GM12878 (cell line): Measurements from ENCODE around the gene AMELX. TPM values are rescaled to one million over a fixed set of nuclear protein-coding genes. Genes with fewer than 3 reads are reported as not detected.

Experiments
- ATAC-seq: fragments of 200-7000 bp; cut with Tn5 transposase; 3 replicates; pipeline ENCODE4 v1.9.1; 2020; ENCODE audit warnings: mild to moderate bottlenecking, moderate library complexity
- BruUV-seq: library from RNA; stranded (reverse); fragments of 400-500 nt; replicated peaks from 2 replicates; lab custom pipeline; 2021; lab: Mats Ljungman, UMichigan
- CTCF ChIA-PET: fragments of 300-600 bp; sonication (Branson Sonifier 250); formaldehyde crosslinking; extraction: SDS; loops from one replicate; lab custom pipeline; 2021; ENCODE audit warnings: inconsistent platforms; lab: Yijun Ruan, JAX
- POLR2A ChIA-PET: fragments of 350-600 bp; formaldehyde crosslinking; extraction: SDS; loops from one replicate; lab custom pipeline; 2021; ENCODE audit warnings: inconsistent platforms; lab: Charles Lee
- RAD21 ChIA-PET: fragments of 300-600 bp; sonication (Branson Sonifier 250); formaldehyde crosslinking; loops from one replicate; lab custom pipeline; 2023; ENCODE audit warnings: antibody characterized with exemption; ENCODE audit not compliant: unreplicated experiment; lab: Charles Lee
- SMC1A ChIA-PET: fragments of 300-600 bp; sonication (Branson Sonifier 250); formaldehyde crosslinking; loops from one replicate; lab custom pipeline; 2023; ENCODE audit not compliant: unreplicated experiment, uncharacterized antibody; lab: Charles Lee
- DNase-seq: peaks from one replicate; pipeline ENCODE4 v3.0.0-alpha.2; 2011; ENCODE audit warnings: low read depth, low spot score
- FAIRE-seq: peaks from 3 replicates; lab custom pipeline; 2011; peaks lifted over from hg19 to GRCh38; lab: Jason Lieb, UNC
- H2AFZ ChIP-seq: 2 replicates; pipeline ENCODE4 v1.6.0; 2011; ENCODE audit warnings: low read depth, low read length, control low read depth; ENCODE audit not compliant: control insufficient read depth
- H3K27ac ChIP-seq: 2 replicates; pipeline ENCODE4 v1.5.1; 2011; ENCODE audit warnings: control low read depth; ENCODE audit not compliant: control insufficient read depth, insufficient read depth
- H3K27me3 ChIP-seq, 2 experiments: replicated peaks in 1 of 2; 2 replicates each; pipeline versions ENCODE4 v1.6.0 to v1.6.1; 2011; ENCODE audit warnings: low read length in 1 of 2; ENCODE audit not compliant: control insufficient read depth in 2 of 2, insufficient read depth in 2 of 2
- H3K36me3 ChIP-seq, 2 experiments: 2 replicates each; pipeline ENCODE4 v1.5.1; 2011; ENCODE audit warnings: low read length in 1 of 2; ENCODE audit not compliant: control insufficient read depth in 2 of 2, insufficient read depth in 2 of 2
- H3K4me1 ChIP-seq: 2 replicates; pipeline ENCODE4 v1.6.1; 2011; ENCODE audit warnings: mild to moderate bottlenecking, low read length, moderate library complexity, mixed read lengths; ENCODE audit not compliant: control insufficient read depth, insufficient read depth
- H3K4me2 ChIP-seq: 2 replicates; pipeline ENCODE4 v1.6.0; 2011; ENCODE audit warnings: control low read depth; ENCODE audit not compliant: control insufficient read depth, insufficient read depth
- H3K4me3 ChIP-seq: fragments of 200-600 bp; sonication (generic); 2 replicates; pipeline ENCODE4 v1.5.1; 2016
- H3K79me2 ChIP-seq: 2 replicates; pipeline ENCODE4 v1.6.0; 2011; ENCODE audit warnings: low read length; ENCODE audit not compliant: control insufficient read depth, insufficient read depth
- H3K9ac ChIP-seq: 2 replicates; pipeline ENCODE4 v1.8.0; 2011; ENCODE audit warnings: low read length, control low read depth, mixed read lengths; ENCODE audit not compliant: control insufficient read depth, insufficient read depth
- H3K9me3 ChIP-seq: replicated peaks from 3 replicates; pipeline ENCODE4 v1.5.1; 2011; ENCODE audit warnings: mild to moderate bottlenecking, low read length; ENCODE audit not compliant: control insufficient read depth, insufficient read depth
- H4K20me1 ChIP-seq: 2 replicates; pipeline ENCODE4 v1.6.0; 2011; ENCODE audit not compliant: control insufficient read depth, insufficient read depth
- DPF2 ChIP-seq: fragments of 450-650 bp; IDR thresholded peaks from 2 replicates; pipeline ENCODE4 v1.6.1; 2017; ENCODE audit warnings: mild to moderate bottlenecking
- EP300 ChIP-seq, 2 experiments: fragments of 150-350 bp in 1 of 2; IDR thresholded peaks; 2 replicates each; pipeline ENCODE4 v1.6.1; 2011 to 2012; ENCODE audit warnings: low read depth in 2 of 2, low read length in 2 of 2, borderline replicate concordance in 1 of 2, improper control_type of control experiment in 1 of 2, inconsistent platforms in 1 of 2; ENCODE audit not compliant: control insufficient read depth in 1 of 2
- IKZF2 ChIP-seq, 2 experiments: fragments of 450-650 bp; IDR thresholded peaks; 2 replicates each; pipeline ENCODE4 v1.6.1; 2017; ENCODE audit warnings: mild to moderate bottlenecking in 2 of 2, moderate library complexity in 2 of 2
- IRF4 ChIP-seq: IDR thresholded peaks from 2 replicates; pipeline ENCODE4 v1.6.1; 2011; ENCODE audit warnings: low read depth, low read length
- NRF1 ChIP-seq: conservative IDR thresholded peaks from 2 replicates; pipeline ENCODE4 v1.6.1; 2011; ENCODE audit warnings: mild to moderate bottlenecking, low read depth, low read length, improper control_type of control experiment
- PBX3 ChIP-seq: IDR thresholded peaks from 2 replicates; pipeline ENCODE4 v1.6.1; 2011; ENCODE audit warnings: mild to moderate bottlenecking, low read depth, low read length, moderate library complexity; ENCODE audit not compliant: insufficient replicate concordance
- RAD51 ChIP-seq: fragments of 450-650 bp; IDR thresholded peaks from 2 replicates; pipeline ENCODE4 v1.6.1; 2016; ENCODE audit warnings: moderate library complexity, mild to moderate bottlenecking, inconsistent platforms
- SUZ12 ChIP-seq: fragments of 200-600 bp; sonication (generic); IDR thresholded peaks from one replicate; pipeline ENCODE4 v1.6.1; 2018; ENCODE audit warnings: antibody characterized with exemption, mild to moderate bottlenecking; ENCODE audit not compliant: unreplicated experiment
- TBL1XR1 ChIP-seq: IDR thresholded peaks from 2 replicates; pipeline ENCODE4 v1.6.1; 2012; ENCODE audit warnings: low read depth, low read length, improper control_type of control experiment
- WRNIP1 ChIP-seq: IDR thresholded peaks from 2 replicates; pipeline ENCODE4 v1.6.1; 2011; ENCODE audit warnings: low read depth, low read length, improper control_type of control experiment, borderline replicate concordance
- ZNF207 ChIP-seq: fragments of 450-650 bp; IDR thresholded peaks from 2 replicates; pipeline ENCODE4 v1.6.1; 2014; ENCODE audit warnings: antibody characterized with exemption, mild to moderate bottlenecking, borderline replicate concordance
- ZZZ3 ChIP-seq: IDR thresholded peaks from 2 replicates; pipeline ENCODE4 v1.6.1; 2011; ENCODE audit warnings: low read depth; ENCODE audit not compliant: control insufficient read depth, insufficient read length
- WGBS: methylation state at CpG from one replicate; pipeline ENCODE4 v1.1.6; 2016; ENCODE audit warnings: low lambda C conversion rate; ENCODE audit not compliant: insufficient replicate concordance, insufficient coverage; ENCODE audit errors: missing lambda C conversion rate; 5-methylcytosine and 5-hydroxymethylcytosine counted together
- in situ Hi-C: fragments of 300-500 bp; cut with MboI; formaldehyde crosslinking; loops from 9 replicates; pipeline ENCODE4 v1.14.3; 2018; ENCODE audit warnings: mixed read lengths
- intact Hi-C: fragments of 100-400 bp; cut with micrococcal nuclease; formaldehyde crosslinking; loops from one replicate; pipeline ENCODE4 v1.14.2; 2022; ENCODE audit not compliant: unreplicated experiment
- polyA plus RNA-seq, 11 experiments: library from polyadenylated mRNA; depleted of rRNA in 4 of 11; unstranded in 6 of 11; stranded (reverse) in 5 of 11; fragments of >200 nt; fragmentation: Nextera tagmentation in 4 of 11; fragmentation: Illumina TruSeq in 1 of 11; extraction: Ambion mirVana in 4 of 11; extraction: Trizol in 1 of 11; gene quantifications; 1 replicate in 1 of 11; 2 replicates in 10 of 11; pipeline versions ENCODE4 v1.2.1 to v1.2.3, GENCODE V29; 2011 to 2016; ENCODE audit warnings: inconsistent platforms in 2 of 11, missing spikeins in 2 of 11, low read depth in 1 of 11
- total RNA-seq, 4 experiments: library from RNA; depleted of rRNA in 3 of 4; stranded (reverse); fragments of >200 nt in 3 of 4; fragmentation: Illumina TruSeq in 1 of 4; extraction: Trizol in 1 of 4; gene quantifications; 2 replicates each; pipeline versions ENCODE4 v1.2.1 to v1.2.3, GENCODE V29; 2013 to 2021
- TF ChIP-seq, protein P1 (sequence below): fragments of 450-650 bp; IDR thresholded peaks from 2 replicates; pipeline ENCODE4 v1.6.1; 2014; ENCODE audit warnings: mild to moderate bottlenecking
- TF ChIP-seq, protein P2 (sequence below): fragments of 450-650 bp; IDR thresholded peaks from 2 replicates; pipeline ENCODE4 v1.6.1; 2018; ENCODE audit warnings: borderline replicate concordance, mild to moderate bottlenecking; ENCODE audit not compliant: partially characterized antibody

Gene AMELX
- total and polyA plus RNA-seq, 10 of the 15 experiments (the other 5 are each of a cell fraction or from before 2014, with no cell fraction given), result not detected

DNA sequence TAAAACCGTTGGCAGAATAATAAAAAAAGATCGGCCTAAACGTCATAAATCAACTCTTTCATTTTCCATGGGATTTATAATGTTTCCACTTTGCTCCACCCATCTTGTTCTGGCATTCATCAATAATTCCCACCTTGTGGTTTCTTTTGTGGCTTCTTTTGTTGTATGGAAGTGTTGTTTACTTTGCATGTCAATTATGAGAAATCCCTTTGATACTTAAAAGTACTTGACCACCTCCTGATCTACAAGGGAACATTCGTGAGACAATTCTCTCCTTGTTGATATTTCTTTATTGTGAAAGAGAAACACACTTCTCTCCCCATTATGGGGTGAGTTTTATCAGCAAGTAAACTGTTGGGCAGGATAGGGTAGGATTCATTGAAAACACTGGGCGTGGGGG lies 2.8 kb downstream of the AMELX start:
- ChIA-PET CTCF (no interaction called here), RAD21 (no interaction called here), SMC1A (no interaction called here), POLR2A (no interaction called here)
- no peak for FAIRE-seq
- Histone ChIP-seq H3K4me3 (no peak overlapping the region), H3K27ac (no peak overlapping the region), H3K9ac (no peak overlapping the region), H3K27me3 (no peaks in the 10 kb centered on the region), H3K4me1 (no peaks in the 10 kb centered on the region), H2AFZ (no peak overlapping the region), H4K20me1 (no peaks in the 10 kb centered on the region), H3K4me2 (no peak overlapping the region), H3K36me3 (no peaks in the 10 kb centered on the region), H3K79me2 (no peaks in the 10 kb centered on the region), H3K9me3 (no peaks in the 10 kb centered on the region)
- whole genome bisulfite sequencing, result 29% methylated on average over 5 of the region's 5 CpGs
- ATAC-seq, result no peak
- no peak for TF ChIP-seq IKZF2 (IDR thresholded peaks at IDR 0.05)
- intact Hi-C loops, result no loop called here
- in situ Hi-C loops, result no loop called here
- no peak for DNase-seq
- BruUV-seq, result no TSS peak

DNA sequence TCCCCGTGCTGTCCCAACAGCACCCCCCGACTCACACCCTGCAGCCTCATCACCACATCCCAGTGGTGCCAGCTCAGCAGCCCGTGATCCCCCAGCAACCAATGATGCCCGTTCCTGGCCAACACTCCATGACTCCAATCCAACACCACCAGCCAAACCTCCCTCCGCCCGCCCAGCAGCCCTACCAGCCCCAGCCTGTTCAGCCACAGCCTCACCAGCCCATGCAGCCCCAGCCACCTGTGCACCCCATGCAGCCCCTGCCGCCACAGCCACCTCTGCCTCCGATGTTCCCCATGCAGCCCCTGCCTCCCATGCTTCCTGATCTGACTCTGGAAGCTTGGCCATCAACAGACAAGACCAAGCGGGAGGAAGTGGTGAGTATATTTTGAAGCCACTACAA lies 5.4 kb downstream of the AMELX start:
- BruUV-seq, result no TSS peak
- CTCF ChIA-PET, result no interaction called here
- no peaks in the 10 kb centered on the region for H3K4me1 ChIP-seq
- WGBS, result 21% methylated on average over 9 of the region's 9 CpGs
- TF ChIP-seq, protein P1, sequence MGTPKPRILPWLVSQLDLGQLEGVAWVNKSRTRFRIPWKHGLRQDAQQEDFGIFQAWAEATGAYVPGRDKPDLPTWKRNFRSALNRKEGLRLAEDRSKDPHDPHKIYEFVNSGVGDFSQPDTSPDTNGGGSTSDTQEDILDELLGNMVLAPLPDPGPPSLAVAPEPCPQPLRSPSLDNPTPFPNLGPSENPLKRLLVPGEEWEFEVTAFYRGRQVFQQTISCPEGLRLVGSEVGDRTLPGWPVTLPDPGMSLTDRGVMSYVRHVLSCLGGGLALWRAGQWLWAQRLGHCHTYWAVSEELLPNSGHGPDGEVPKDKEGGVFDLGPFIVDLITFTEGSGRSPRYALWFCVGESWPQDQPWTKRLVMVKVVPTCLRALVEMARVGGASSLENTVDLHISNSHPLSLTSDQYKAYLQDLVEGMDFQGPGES, result no peak
- TF ChIP-seq ZNF207 (no peak), DPF2 (no peak), EP300 (IDR thresholded peaks at IDR 0.05; ENCODE audit: borderline replicate concordance in 1 of 2, control insufficient read depth in 1 of 2, low read depth in 2 of 2, low read length in 2 of 2) (no peak), TBL1XR1 (no peak), SUZ12 (no peak), ZZZ3 (no peak), PBX3 (no peak), NRF1 (no peak), WRNIP1 (no peak), RAD51 (no peak), IRF4 (no peak)
- TF ChIP-seq, protein P2, sequence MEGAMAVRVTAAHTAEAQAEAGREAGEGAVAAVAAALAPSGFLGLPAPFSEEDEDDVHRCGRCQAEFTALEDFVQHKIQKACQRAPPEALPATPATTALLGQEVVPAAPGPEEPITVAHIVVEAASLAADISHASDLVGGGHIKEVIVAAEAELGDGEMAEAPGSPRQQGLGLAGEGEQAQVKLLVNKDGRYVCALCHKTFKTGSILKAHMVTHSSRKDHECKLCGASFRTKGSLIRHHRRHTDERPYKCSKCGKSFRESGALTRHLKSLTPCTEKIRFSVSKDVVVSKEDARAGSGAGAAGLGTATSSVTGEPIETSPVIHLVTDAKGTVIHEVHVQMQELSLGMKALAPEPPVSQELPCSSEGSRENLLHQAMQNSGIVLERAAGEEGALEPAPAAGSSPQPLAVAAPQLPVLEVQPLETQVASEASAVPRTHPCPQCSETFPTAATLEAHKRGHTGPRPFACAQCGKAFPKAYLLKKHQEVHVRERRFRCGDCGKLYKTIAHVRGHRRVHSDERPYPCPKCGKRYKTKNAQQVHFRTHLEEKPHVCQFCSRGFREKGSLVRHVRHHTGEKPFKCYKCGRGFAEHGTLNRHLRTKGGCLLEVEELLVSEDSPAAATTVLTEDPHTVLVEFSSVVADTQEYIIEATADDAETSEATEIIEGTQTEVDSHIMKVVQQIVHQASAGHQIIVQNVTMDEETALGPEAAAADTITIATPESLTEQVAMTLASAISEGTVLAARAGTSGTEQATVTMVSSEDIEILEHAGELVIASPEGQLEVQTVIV, result no peak
- TF ChIP-seq, all 136 proteins: peak for 0
- Histone ChIP-seq H3K27me3 (no peaks in the 10 kb centered on the region), H3K36me3 (no peaks in the 10 kb centered on the region), H3K4me2 (no peak overlapping the region), H3K9ac (no peak overlapping the region), H3K9me3 (no peaks in the 10 kb centered on the region), H3K79me2 (no peaks in the 10 kb centered on the region), H4K20me1 (no peaks in the 10 kb centered on the region), H3K27ac (no peak overlapping the region), H3K4me3 (no peak overlapping the region), H2AFZ (no peak overlapping the region)
- no peak for FAIRE-seq
- in situ Hi-C loops, result no loop called here
- ChIA-PET SMC1A (no interaction called here), POLR2A (no interaction called here), RAD21 (no interaction called here)
- no peak for DNase-seq
- intact Hi-C loops, result no loop called here
- no peak for ATAC-seq
